Fibroblast of lung (primary cell): ENCODE results near the gene COL19A1. TPM values are rescaled to one million over a fixed set of nuclear protein-coding genes. Genes with fewer than 3 reads are reported as not detected.

Experiments
- DNase-seq, 2 donors: peaks; one replicate each; pipeline versions ENCODE4 v3.0.0 to v3.0.0-alpha.2; 2010; ENCODE audit warnings: low read depth in 2 of 2
- H2AFZ ChIP-seq: 2 replicates; pipeline ENCODE4 v1.5.1; 2012; ENCODE audit warnings: low read length, control low read depth, inconsistent platforms
- H3K27ac ChIP-seq: 2 replicates; pipeline ENCODE4 v1.5.1; 2011; ENCODE audit warnings: low read length, control low read depth; ENCODE audit not compliant: insufficient read depth
- H3K27me3 ChIP-seq: 2 replicates; pipeline ENCODE4 v1.5.1; 2011; ENCODE audit warnings: mild to moderate bottlenecking, low read length; ENCODE audit not compliant: control insufficient read depth, insufficient read depth
- H3K36me3 ChIP-seq: 2 replicates; pipeline ENCODE4 v1.5.1; 2011; ENCODE audit warnings: low read length; ENCODE audit not compliant: control insufficient read depth, insufficient read depth
- H3K4me1 ChIP-seq: 2 replicates; pipeline ENCODE4 v1.5.1; 2011; ENCODE audit warnings: low read length; ENCODE audit not compliant: control insufficient read depth, insufficient read depth; ENCODE audit errors: extremely low read depth
- H3K4me2 ChIP-seq: 2 replicates; pipeline ENCODE4 v1.5.1; 2011; ENCODE audit warnings: low read length, control low read depth; ENCODE audit not compliant: insufficient read depth; ENCODE audit errors: extremely low read depth
- H3K4me3 ChIP-seq, 4 experiments: fragments of 200-600 bp in 1 of 4; sonication (generic) in 1 of 4; replicated peaks in 1 of 4; 2 replicates each; pipeline ENCODE4 v1.5.1; 2011 to 2016; ENCODE audit warnings: low read length in 4 of 4, low read depth in 3 of 4, mild to moderate bottlenecking in 3 of 4, control low read depth in 2 of 4, inconsistent platforms in 1 of 4, mixed read lengths in 1 of 4; ENCODE audit not compliant: insufficient read depth in 1 of 4; ENCODE audit errors: control extremely low read depth in 1 of 4
- H3K79me2 ChIP-seq: 2 replicates; pipeline ENCODE4 v1.5.1; 2012; ENCODE audit warnings: mild to moderate bottlenecking, low read length, inconsistent platforms; ENCODE audit not compliant: control insufficient read depth, insufficient read depth
- H3K9ac ChIP-seq: 2 replicates; pipeline ENCODE4 v1.5.1; 2011; ENCODE audit warnings: mild to moderate bottlenecking, low read length, control low read depth; ENCODE audit not compliant: insufficient read depth
- H3K9me3 ChIP-seq: 2 replicates; pipeline ENCODE4 v1.5.1; 2012; ENCODE audit warnings: low read depth, low read length; ENCODE audit not compliant: control insufficient read depth, insufficient read depth
- H4K20me1 ChIP-seq: 2 replicates; pipeline ENCODE4 v1.5.1; 2011; ENCODE audit warnings: low read length; ENCODE audit not compliant: control insufficient read depth, insufficient read depth; ENCODE audit errors: extremely low read depth
- CTCF ChIP-seq, 2 donors: IDR thresholded peaks in 1 of 2; conservative IDR thresholded peaks in 1 of 2; 1 replicate in 1 of 2; 2 replicates in 1 of 2; pipeline ENCODE4 v1.5.1; 2011 to 2012; ENCODE audit warnings: low read length in 2 of 2, control low read depth in 1 of 2, inconsistent platforms in 1 of 2, low read depth in 1 of 2, mild to moderate bottlenecking in 1 of 2
- EZH2 ChIP-seq: IDR thresholded peaks from 2 replicates; pipeline ENCODE4 v1.5.1; 2012; ENCODE audit warnings: low read length, control low read depth, mild to moderate bottlenecking; ENCODE audit errors: missing control alignments
- polyA plus RNA-seq, 2 donors: library from polyadenylated mRNA; depleted of rRNA in 1 of 2; stranded (reverse) in 1 of 2; unstranded in 1 of 2; fragments of >200 nt; gene quantifications; 2 replicates each; pipeline ENCODE4 v1.2.1, GENCODE V29; 2011 to 2012; ENCODE audit warnings: missing spikeins in 1 of 2
- total RNA-seq: library from RNA; depleted of rRNA; stranded (reverse); fragments of >200 nt; gene quantifications from 2 replicates; pipeline ENCODE4 v1.2.1, GENCODE V29; 2014

COL19A1 gene
- total and polyA plus RNA-seq, 2 donors (not counting 1 experiment from before 2014, with no cell fraction given), result 0.01 TPM; not detected in 1

- TF ChIP-seq EZH2, result no peak
- no peak for TF ChIP-seq CTCF (conservative IDR thresholded peaks at IDR 0.05 in 1 of 2, IDR thresholded peaks at IDR 0.05 in 1 of 2; ENCODE audit: low read depth in 1 of 2, low read length in 2 of 2)
- Histone ChIP-seq H3K9ac (no peak overlapping the region), H3K9me3 (no peaks in the 10 kb centered on the region), H3K4me2 (no peak overlapping the region), H3K36me3 (no peaks in the 10 kb centered on the region), H2AFZ (no peak overlapping the region), H3K4me3 (no peak overlapping the region), H3K27me3 (no peaks in the 10 kb centered on the region), H3K79me2 (no peaks in the 10 kb centered on the region), H4K20me1 (no peaks in the 10 kb centered on the region), H3K27ac (no peak overlapping the region), H3K4me1 (no peaks in the 10 kb centered on the region)
- DNase-seq, result no peak
These were observed 82.2 kb downstream of the COL19A1 start for GRCh38 chr6:69948479-69949114.

- TF ChIP-seq CTCF (conservative IDR thresholded peaks at IDR 0.05 in 1 of 2, IDR thresholded peaks at IDR 0.05 in 1 of 2; ENCODE audit: low read depth in 1 of 2, low read length in 2 of 2), result no peak
- TF ChIP-seq EZH2, result no peak
- no peak for DNase-seq
These were observed 87.1 kb downstream of the COL19A1 start for GRCh38 chr6:69953491-69953890.

GRCh38 chr6:69954733-69955132 lies 88.4 kb downstream of the COL19A1 start:
- TF ChIP-seq CTCF (conservative IDR thresholded peaks at IDR 0.05 in 1 of 2, IDR thresholded peaks at IDR 0.05 in 1 of 2; ENCODE audit: low read depth in 1 of 2, low read length in 2 of 2) (no peak), EZH2 (no peak)
- H3K4me1 ChIP-seq, result no peaks in the 10 kb centered on the region

More at GRCh38 chr6:69953491-69953890, 87.1 kb downstream of the COL19A1 start:
- Histone ChIP-seq H3K4me1 (no peaks in the 10 kb centered on the region), H3K79me2 (no peaks in the 10 kb centered on the region), H3K4me2 (no peak overlapping the region), H4K20me1 (no peaks in the 10 kb centered on the region), H3K27me3 (no peaks in the 10 kb centered on the region), H3K4me3 (no peak overlapping the region), H3K27ac (no peak overlapping the region), H3K36me3 (no peaks in the 10 kb centered on the region), H3K9ac (no peak overlapping the region), H2AFZ (no peak overlapping the region), H3K9me3 (no peaks in the 10 kb centered on the region)

More at GRCh38 chr6:69954733-69955132, 88.4 kb downstream of the COL19A1 start:
- Histone ChIP-seq H3K4me2 (no peak overlapping the region), H3K27me3 (no peaks in the 10 kb centered on the region), H3K27ac (no peak overlapping the region), H4K20me1 (no peaks in the 10 kb centered on the region), H3K4me3 (no peak overlapping the region), H2AFZ (no peak overlapping the region), H3K79me2 (no peaks in the 10 kb centered on the region), H3K9ac (no peak overlapping the region), H3K9me3 (no peaks in the 10 kb centered on the region), H3K36me3 (no peaks in the 10 kb centered on the region)
- no peak for DNase-seq
